Measurements from ENCODE around the gene SH2B3. TPM values are rescaled to one million over a fixed set of nuclear protein-coding genes. Genes with fewer than 3 reads are reported as not detected.

The SH2B3 gene
- total RNA-seq, 1 donor from 2014 or later = 2.8 TPM

GRCh38 chr12:111379942-111380554 lies 25.7 kb upstream of the SH2B3 start:
- no peak for TF ChIP-seq EZH2phosphoT487 (IDR thresholded peaks at IDR 0.05)
- no peak for TF ChIP-seq EZH2 (IDR thresholded peaks at IDR 0.05)
- TF ChIP-seq, protein P1, sequence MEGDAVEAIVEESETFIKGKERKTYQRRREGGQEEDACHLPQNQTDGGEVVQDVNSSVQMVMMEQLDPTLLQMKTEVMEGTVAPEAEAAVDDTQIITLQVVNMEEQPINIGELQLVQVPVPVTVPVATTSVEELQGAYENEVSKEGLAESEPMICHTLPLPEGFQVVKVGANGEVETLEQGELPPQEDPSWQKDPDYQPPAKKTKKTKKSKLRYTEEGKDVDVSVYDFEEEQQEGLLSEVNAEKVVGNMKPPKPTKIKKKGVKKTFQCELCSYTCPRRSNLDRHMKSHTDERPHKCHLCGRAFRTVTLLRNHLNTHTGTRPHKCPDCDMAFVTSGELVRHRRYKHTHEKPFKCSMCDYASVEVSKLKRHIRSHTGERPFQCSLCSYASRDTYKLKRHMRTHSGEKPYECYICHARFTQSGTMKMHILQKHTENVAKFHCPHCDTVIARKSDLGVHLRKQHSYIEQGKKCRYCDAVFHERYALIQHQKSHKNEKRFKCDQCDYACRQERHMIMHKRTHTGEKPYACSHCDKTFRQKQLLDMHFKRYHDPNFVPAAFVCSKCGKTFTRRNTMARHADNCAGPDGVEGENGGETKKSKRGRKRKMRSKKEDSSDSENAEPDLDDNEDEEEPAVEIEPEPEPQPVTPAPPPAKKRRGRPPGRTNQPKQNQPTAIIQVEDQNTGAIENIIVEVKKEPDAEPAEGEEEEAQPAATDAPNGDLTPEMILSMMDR (IDR thresholded peaks at IDR 0.05) = no peak
- no peaks in the 10 kb centered on the region for H3K36me3 Mint-ChIP-seq
- H3K4me1 Mint-ChIP-seq = no peaks in the 10 kb centered on the region
- H3K27ac Mint-ChIP-seq = no peak overlapping the region
- no peak overlapping the region for H3K4me2 ChIP-seq
- no peaks in the 10 kb centered on the region for H3F3A ChIP-seq (ENCODE audit: low read depth)
- no peak overlapping the region for H3K27ac ChIP-seq
- peaks cover 5% of the 10 kb centered on the region for H3K27me3 Mint-ChIP-seq (ENCODE audit: insufficient read depth, low read depth)
- H3K79me2 ChIP-seq (ENCODE audit: low read depth) = no peaks in the 10 kb centered on the region
- no peaks in the 10 kb centered on the region for H4K20me1 ChIP-seq (ENCODE audit: low read depth)
- no peaks in the 10 kb centered on the region for H3K4me1 ChIP-seq
- H3K9ac ChIP-seq = no peak overlapping the region
- H2AFZ ChIP-seq (replicated peaks) = no peak overlapping the region
- H3K27me3 ChIP-seq = no peaks in the 10 kb centered on the region
- no peaks in the 10 kb centered on the region for H3K9me3 ChIP-seq (ENCODE audit: low read depth)
- no peak for DNase-seq (ENCODE audit: low spot score)
- no peaks in the 10 kb centered on the region for H3K36me3 ChIP-seq
- H3K9me3 Mint-ChIP-seq = peaks cover 3% of the 10 kb centered on the region
- no peak overlapping the region for H3K4me3 Mint-ChIP-seq
- H3K4me3 ChIP-seq = no peak overlapping the region

DNA sequence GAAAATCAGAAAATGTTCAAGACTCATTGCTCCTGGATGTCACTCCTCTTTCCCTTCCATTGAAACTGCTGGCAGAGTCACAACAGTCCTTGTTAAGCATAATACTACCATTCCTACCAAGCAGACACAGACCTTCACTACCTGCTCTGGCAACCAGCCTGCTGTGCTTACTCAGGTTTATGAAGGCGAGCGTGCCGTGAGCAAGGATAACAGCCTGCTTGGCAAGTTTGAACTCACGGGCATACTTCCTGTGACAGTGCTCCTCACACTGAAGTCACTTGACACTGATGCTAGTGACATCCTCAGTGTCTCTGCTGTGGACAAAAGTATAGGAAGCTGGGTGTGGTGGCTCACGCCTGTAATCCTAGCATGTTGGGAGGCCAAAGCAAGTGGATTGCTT lies 21.1 kb upstream of the SH2B3 start:
- peaks cover 16% of the 10 kb centered on the region for H3K4me1 Mint-ChIP-seq
- Histone ChIP-seq H3F3A (ENCODE audit: low read depth) (peaks cover 5% of the 10 kb centered on the region), H3K4me2 (no peak overlapping the region), H3K4me1 (no peaks in the 10 kb centered on the region), H3K4me3 (no peak overlapping the region), H3K27me3 (no peaks in the 10 kb centered on the region), H3K9me3 (ENCODE audit: low read depth) (no peaks in the 10 kb centered on the region), H4K20me1 (ENCODE audit: low read depth) (no peaks in the 10 kb centered on the region), H3K36me3 (no peaks in the 10 kb centered on the region), H3K27ac (no peak overlapping the region), H3K79me2 (ENCODE audit: low read depth) (no peaks in the 10 kb centered on the region), H2AFZ (replicated peaks) (no peak overlapping the region), H3K9ac (no peak overlapping the region)
- peaks cover 5% of the 10 kb centered on the region for H3K27me3 Mint-ChIP-seq (ENCODE audit: insufficient read depth, low read depth)
- H3K36me3 Mint-ChIP-seq = no peaks in the 10 kb centered on the region
- TF ChIP-seq, protein P1 (IDR thresholded peaks at IDR 0.05) = no peak
- no peak for TF ChIP-seq EZH2 (IDR thresholded peaks at IDR 0.05)
- no peak for TF ChIP-seq EZH2phosphoT487 (IDR thresholded peaks at IDR 0.05)
- H3K4me3 Mint-ChIP-seq = no peak overlapping the region
- no peaks in the 10 kb centered on the region for H3K9me3 Mint-ChIP-seq
- no peak for DNase-seq (ENCODE audit: low spot score)
- H3K27ac Mint-ChIP-seq = no peak overlapping the region

GRCh38 chr12:111386885-111387284 lies 18.8 kb upstream of the SH2B3 start:
- no peak overlapping the region for H3K4me3 ChIP-seq
- H3K4me1 Mint-ChIP-seq = peaks cover 16% of the 10 kb centered on the region
- H3K4me3 Mint-ChIP-seq = no peak overlapping the region
- H3K27me3 Mint-ChIP-seq (ENCODE audit: insufficient read depth, low read depth) = peaks cover 5% of the 10 kb centered on the region
- H3K36me3 Mint-ChIP-seq = no peaks in the 10 kb centered on the region
- no peak overlapping the region for H3K27ac Mint-ChIP-seq
- no peaks in the 10 kb centered on the region for H3K79me2 ChIP-seq (ENCODE audit: low read depth)
- no peak overlapping the region for H3K27ac ChIP-seq
- H3K36me3 ChIP-seq = no peaks in the 10 kb centered on the region
- no peak overlapping the region for H3K4me2 ChIP-seq
- TF ChIP-seq EZH2phosphoT487 (IDR thresholded peaks at IDR 0.05) = no peak
- TF ChIP-seq EZH2 (IDR thresholded peaks at IDR 0.05) = no peak
- no peaks in the 10 kb centered on the region for H3K9me3 Mint-ChIP-seq
- no peaks in the 10 kb centered on the region for H3K4me1 ChIP-seq
- no peak overlapping the region for H2AFZ ChIP-seq (replicated peaks)
- no peak overlapping the region for H3K9ac ChIP-seq
- no peak for DNase-seq (ENCODE audit: low spot score)
- peaks cover 5% of the 10 kb centered on the region for H3F3A ChIP-seq (ENCODE audit: low read depth)
- H4K20me1 ChIP-seq (ENCODE audit: low read depth) = no peaks in the 10 kb centered on the region
- H3K27me3 ChIP-seq = no peaks in the 10 kb centered on the region
- no peaks in the 10 kb centered on the region for H3K9me3 ChIP-seq (ENCODE audit: low read depth)

DNA sequence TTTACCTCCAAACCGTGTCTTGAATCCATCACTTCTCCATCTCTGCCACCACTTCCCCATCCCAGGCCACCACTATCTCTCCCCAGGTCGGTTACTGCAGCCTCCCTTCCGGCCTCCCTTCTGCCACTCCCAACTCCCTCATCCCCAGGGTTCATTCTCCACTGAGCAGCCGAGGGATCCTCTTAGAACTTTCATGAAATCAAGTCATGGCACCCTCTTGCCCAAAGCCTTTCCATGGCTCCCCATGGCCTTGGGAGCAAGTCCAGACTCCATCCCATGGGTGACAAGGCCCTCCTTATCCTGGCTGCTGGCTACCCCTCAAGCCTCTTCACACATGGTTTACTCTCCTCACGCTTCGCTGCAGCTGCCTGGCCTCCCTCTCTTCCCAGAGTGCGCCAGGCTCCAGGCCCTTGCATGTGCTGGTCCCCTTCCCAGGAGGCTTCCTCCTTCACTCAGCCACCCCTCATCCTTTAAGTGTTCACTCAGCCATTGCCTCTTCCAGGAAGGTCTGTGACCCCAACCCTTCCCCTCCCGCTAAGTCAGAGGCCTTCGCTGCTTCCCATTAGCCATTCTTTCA lies 17.9 kb upstream of the SH2B3 start:
- peak overlapping the region; percentile 11 for H3K4me3 Mint-ChIP-seq

More for the DNA sequence above, 17.9 kb upstream of the SH2B3 start:
- Mint-ChIP-seq H3K4me1 (peaks cover 16% of the 10 kb centered on the region), H3K9me3 (no peaks in the 10 kb centered on the region), H3K27ac (no peak overlapping the region), H3K36me3 (no peaks in the 10 kb centered on the region), H3K27me3 (ENCODE audit: insufficient read depth, low read depth) (peaks cover 5% of the 10 kb centered on the region)
- no peak overlapping the region for H3K4me2 ChIP-seq
- H2AFZ ChIP-seq (replicated peaks) = no peak overlapping the region
- peak; percentile 50 for DNase-seq (ENCODE audit: low spot score)
- no peaks in the 10 kb centered on the region for H3K36me3 ChIP-seq
- H3F3A ChIP-seq (ENCODE audit: low read depth) = peaks cover 5% of the 10 kb centered on the region
- TF ChIP-seq, protein P1 (IDR thresholded peaks at IDR 0.05) = no peak
- TF ChIP-seq EZH2phosphoT487 (IDR thresholded peaks at IDR 0.05) = no peak
- no peak for TF ChIP-seq EZH2 (IDR thresholded peaks at IDR 0.05)
- H3K9ac ChIP-seq = no peak overlapping the region
- H4K20me1 ChIP-seq (ENCODE audit: low read depth) = no peaks in the 10 kb centered on the region
- no peak overlapping the region for H3K27ac ChIP-seq
- no peak overlapping the region for H3K4me3 ChIP-seq
- no peaks in the 10 kb centered on the region for H3K27me3 ChIP-seq
- H3K79me2 ChIP-seq (ENCODE audit: low read depth) = no peaks in the 10 kb centered on the region
- no peaks in the 10 kb centered on the region for H3K4me1 ChIP-seq
- no peaks in the 10 kb centered on the region for H3K9me3 ChIP-seq (ENCODE audit: low read depth)
